Measurements from ENCODE around the gene GALNT14. TPM values are rescaled to one million over a fixed set of nuclear protein-coding genes. Genes with fewer than 3 reads are reported as not detected.

The GALNT14 gene
- total and polyA plus RNA-seq, 2 donors (not counting 1 experiment from before 2014, with no cell fraction given), result 0.15 to 0.83 TPM

DNA sequence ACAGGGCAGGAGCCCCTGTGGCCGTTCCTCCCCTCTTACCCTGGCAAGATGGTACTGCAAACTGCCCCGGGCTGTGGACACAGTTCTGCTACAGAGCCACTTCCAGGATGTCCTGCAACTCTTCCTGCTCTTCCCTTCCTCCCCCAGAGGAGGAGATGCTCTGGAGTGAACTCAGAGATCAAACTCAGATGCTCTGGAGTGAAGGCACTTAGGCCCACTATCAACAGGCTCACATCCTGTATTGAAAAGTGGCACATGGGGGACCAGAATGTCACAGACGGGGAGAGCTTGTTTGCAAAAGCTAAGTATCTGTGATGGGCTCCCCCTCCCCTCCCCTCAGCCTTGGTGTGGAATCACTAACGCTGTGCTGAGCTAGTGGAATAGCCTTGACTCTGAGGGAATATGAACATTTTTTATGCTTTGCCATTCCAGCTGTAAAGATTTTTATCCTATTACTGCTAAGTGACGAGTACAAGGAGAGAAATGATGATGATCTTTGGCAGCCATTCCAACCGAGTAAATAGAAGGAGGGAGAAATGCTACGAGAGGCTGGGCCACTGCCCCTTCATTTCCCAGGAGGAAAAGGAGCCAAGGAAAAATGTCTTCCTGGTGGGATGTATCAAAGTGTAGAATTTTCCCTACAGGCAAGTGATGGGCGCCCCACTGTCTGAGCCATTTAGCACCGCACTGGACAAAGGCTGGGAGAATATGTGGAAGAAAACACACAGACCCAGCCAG, 152.6 kb downstream of the GALNT14 start:
- Histone ChIP-seq H3K27me3 (ENCODE audit: control insufficient read depth, insufficient read depth, low read length) (no peaks in the 10 kb centered on the region), H3K4me2 (ENCODE audit: extremely low read depth, insufficient read depth, low read length) (no peak overlapping the region), H3K9me3 (ENCODE audit: control insufficient read depth, insufficient read depth, low read depth, low read length) (no peaks in the 10 kb centered on the region), H3K4me3 (replicated peaks in 1 of 4; ENCODE audit: control extremely low read depth in 1 of 4, insufficient read depth in 1 of 4, low read depth in 3 of 4, low read length in 4 of 4) (no peak overlapping the region), H2AFZ (ENCODE audit: low read length) (no peak overlapping the region), H3K4me1 (ENCODE audit: control insufficient read depth, extremely low read depth, insufficient read depth, low read length) (no peaks in the 10 kb centered on the region), H3K9ac (ENCODE audit: insufficient read depth, low read length) (no peak overlapping the region), H4K20me1 (ENCODE audit: control insufficient read depth, extremely low read depth, insufficient read depth, low read length) (no peaks in the 10 kb centered on the region), H3K79me2 (ENCODE audit: control insufficient read depth, insufficient read depth, low read length) (no peaks in the 10 kb centered on the region), H3K36me3 (ENCODE audit: control insufficient read depth, insufficient read depth, low read length) (no peaks in the 10 kb centered on the region), H3K27ac (ENCODE audit: insufficient read depth, low read length) (no peak overlapping the region)
- no peak for TF ChIP-seq CTCF (conservative IDR thresholded peaks at IDR 0.05 in 1 of 2, IDR thresholded peaks at IDR 0.05 in 1 of 2; ENCODE audit: low read depth in 1 of 2, low read length in 2 of 2)
- no peak for TF ChIP-seq EZH2 (IDR thresholded peaks at IDR 0.05; ENCODE audit: low read length, missing control alignments)
- no peak for DNase-seq (ENCODE audit: low read depth in 2 of 2)

- no peak overlapping the region for H3K27ac ChIP-seq (ENCODE audit: insufficient read depth, low read length)
- no peak overlapping the region for H3K9ac ChIP-seq (ENCODE audit: insufficient read depth, low read length)
- TF ChIP-seq CTCF (conservative IDR thresholded peaks at IDR 0.05 in 1 of 2, IDR thresholded peaks at IDR 0.05 in 1 of 2; ENCODE audit: low read depth in 1 of 2, low read length in 2 of 2), result no peak
- TF ChIP-seq EZH2 (IDR thresholded peaks at IDR 0.05; ENCODE audit: low read length, missing control alignments), result no peak
- H3K36me3 ChIP-seq (ENCODE audit: control insufficient read depth, insufficient read depth, low read length), result no peaks in the 10 kb centered on the region
- no peak for DNase-seq (ENCODE audit: low read depth in 2 of 2)
- H3K27me3 ChIP-seq (ENCODE audit: control insufficient read depth, insufficient read depth, low read length), result no peaks in the 10 kb centered on the region
- H3K79me2 ChIP-seq (ENCODE audit: control insufficient read depth, insufficient read depth, low read length), result no peaks in the 10 kb centered on the region
- no peak overlapping the region for H3K4me2 ChIP-seq (ENCODE audit: extremely low read depth, insufficient read depth, low read length)
- no peaks in the 10 kb centered on the region for H3K4me1 ChIP-seq (ENCODE audit: control insufficient read depth, extremely low read depth, insufficient read depth, low read length)
- no peaks in the 10 kb centered on the region for H3K9me3 ChIP-seq (ENCODE audit: control insufficient read depth, insufficient read depth, low read depth, low read length)
- no peak overlapping the region for H3K4me3 ChIP-seq (replicated peaks in 1 of 4; ENCODE audit: control extremely low read depth in 1 of 4, insufficient read depth in 1 of 4, low read depth in 3 of 4, low read length in 4 of 4)
- no peaks in the 10 kb centered on the region for H4K20me1 ChIP-seq (ENCODE audit: control insufficient read depth, extremely low read depth, insufficient read depth, low read length)
- H2AFZ ChIP-seq (ENCODE audit: low read length), result no peak overlapping the region
Observed at GRCh38 chr2:30984148-30984547, 154.1 kb downstream of the GALNT14 start.

- Histone ChIP-seq H3K9ac (ENCODE audit: insufficient read depth, low read length) (no peak overlapping the region), H3K79me2 (ENCODE audit: control insufficient read depth, insufficient read depth, low read length) (no peaks in the 10 kb centered on the region), H3K9me3 (ENCODE audit: control insufficient read depth, insufficient read depth, low read depth, low read length) (no peaks in the 10 kb centered on the region), H2AFZ (ENCODE audit: low read length) (no peak overlapping the region), H3K4me3 (replicated peaks in 1 of 4; ENCODE audit: control extremely low read depth in 1 of 4, insufficient read depth in 1 of 4, low read depth in 3 of 4, low read length in 4 of 4) (no peak overlapping the region), H4K20me1 (ENCODE audit: control insufficient read depth, extremely low read depth, insufficient read depth, low read length) (no peaks in the 10 kb centered on the region), H3K4me2 (ENCODE audit: extremely low read depth, insufficient read depth, low read length) (no peak overlapping the region), H3K4me1 (ENCODE audit: control insufficient read depth, extremely low read depth, insufficient read depth, low read length) (no peaks in the 10 kb centered on the region), H3K27me3 (ENCODE audit: control insufficient read depth, insufficient read depth, low read length) (no peaks in the 10 kb centered on the region), H3K36me3 (ENCODE audit: control insufficient read depth, insufficient read depth, low read length) (no peaks in the 10 kb centered on the region), H3K27ac (ENCODE audit: insufficient read depth, low read length) (no peak overlapping the region)
- no peak for TF ChIP-seq CTCF (conservative IDR thresholded peaks at IDR 0.05 in 1 of 2, IDR thresholded peaks at IDR 0.05 in 1 of 2; ENCODE audit: low read depth in 1 of 2, low read length in 2 of 2)
- TF ChIP-seq EZH2 (IDR thresholded peaks at IDR 0.05; ENCODE audit: low read length, missing control alignments), result no peak
- no peak for DNase-seq (ENCODE audit: low read depth in 2 of 2)
Observed at GRCh38 chr2:30981510-30981909, 156.7 kb downstream of the GALNT14 start.

Measured in fibroblast of lung (primary cell).